ENCODE results near the gene CCDC127.
A peak's percentile ranks its signal among the peaks of the same experiment; 100 is the strongest.

CCDC127 gene

GRCh38 chr5:156411-157072, 61.4 kb downstream of the CCDC127 start:
- DNase-seq: no peak

- DNase-seq: no peak
Observed at GRCh38 chr5:155651-156410, 62.1 kb downstream of the CCDC127 start.

DNA sequence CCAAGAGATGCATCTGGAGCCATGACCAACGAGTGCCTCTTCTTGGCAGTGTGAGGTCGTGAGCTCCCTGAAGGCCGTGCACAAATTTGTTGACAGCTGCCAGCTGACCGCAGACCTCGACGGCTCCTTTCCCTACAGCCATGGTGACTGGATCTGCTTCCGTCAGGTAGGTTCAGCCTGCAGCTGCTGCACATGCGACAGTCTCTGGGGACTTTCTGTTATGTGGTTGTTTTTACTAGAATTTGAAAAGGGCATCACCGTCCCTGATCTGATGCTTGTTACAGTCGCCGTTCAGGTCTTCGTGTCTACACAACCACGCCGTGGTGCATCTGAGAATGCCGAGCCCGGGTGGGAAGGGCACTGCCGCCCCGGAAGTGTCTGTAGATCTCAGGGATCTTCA, 63.1 kb downstream of the CCDC127 start:
- DNase-seq: no peak

DNA sequence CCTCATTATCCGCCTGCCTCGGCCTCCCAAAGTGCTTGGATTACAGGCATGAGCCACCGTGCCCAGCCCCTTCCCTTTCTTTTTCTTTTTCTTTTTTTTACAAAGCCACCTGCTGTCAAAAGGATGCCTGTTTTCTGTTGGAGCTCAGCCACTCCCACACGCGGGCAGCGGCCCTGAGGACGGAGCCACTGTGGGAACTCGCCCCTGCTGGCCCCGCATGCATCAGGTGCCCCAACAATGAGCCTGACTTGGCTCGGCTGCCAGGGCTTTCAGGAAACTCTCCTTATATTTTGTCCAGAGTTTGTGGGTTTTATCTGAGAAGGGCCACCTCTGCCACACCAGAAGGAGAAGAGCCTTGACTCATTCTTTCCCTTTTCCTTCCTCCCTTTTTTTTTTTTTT, 63.7 kb downstream of the CCDC127 start:
- DNase-seq: no peak

DNA sequence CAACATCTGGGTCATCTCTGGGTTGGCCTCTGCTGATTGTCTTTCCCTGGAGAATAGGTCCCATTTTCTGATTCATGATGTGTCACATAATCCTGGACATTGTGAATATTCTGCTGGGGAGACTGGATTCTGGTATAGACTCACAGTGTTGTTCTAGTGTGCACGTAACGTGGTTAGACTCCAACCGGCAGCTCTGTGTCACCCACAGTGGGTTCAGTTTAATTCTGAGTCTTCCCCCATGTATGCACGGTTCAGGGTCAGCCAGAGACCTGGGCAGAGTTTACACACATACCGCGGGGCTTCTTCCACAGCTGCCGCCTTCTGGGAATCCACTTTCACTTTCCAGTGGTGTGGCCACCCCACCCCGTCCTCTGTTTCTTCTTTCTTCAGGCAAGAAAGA, 64.7 kb downstream of the CCDC127 start:
- no peak for DNase-seq

DNA sequence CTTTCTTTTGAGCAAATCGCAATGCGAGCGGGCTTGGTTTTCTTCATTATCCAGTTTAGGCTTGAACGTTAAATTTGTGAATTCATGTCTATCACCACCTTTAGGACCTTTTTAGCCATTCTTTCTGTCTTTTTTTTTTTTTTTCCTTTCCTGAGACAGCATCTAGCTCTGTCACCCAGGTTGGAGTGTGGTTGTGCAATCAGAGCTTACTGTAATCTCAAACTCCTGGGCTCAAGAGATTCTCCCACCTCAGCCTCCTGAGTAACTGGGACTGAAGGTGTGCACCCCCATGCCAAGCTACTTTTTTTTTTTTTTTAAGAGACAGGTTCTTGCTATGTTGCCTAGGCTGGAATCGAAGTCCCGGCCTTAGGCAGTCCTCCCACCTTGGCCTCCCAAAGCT, 65.9 kb downstream of the CCDC127 start:
- no peak for DNase-seq

DNA sequence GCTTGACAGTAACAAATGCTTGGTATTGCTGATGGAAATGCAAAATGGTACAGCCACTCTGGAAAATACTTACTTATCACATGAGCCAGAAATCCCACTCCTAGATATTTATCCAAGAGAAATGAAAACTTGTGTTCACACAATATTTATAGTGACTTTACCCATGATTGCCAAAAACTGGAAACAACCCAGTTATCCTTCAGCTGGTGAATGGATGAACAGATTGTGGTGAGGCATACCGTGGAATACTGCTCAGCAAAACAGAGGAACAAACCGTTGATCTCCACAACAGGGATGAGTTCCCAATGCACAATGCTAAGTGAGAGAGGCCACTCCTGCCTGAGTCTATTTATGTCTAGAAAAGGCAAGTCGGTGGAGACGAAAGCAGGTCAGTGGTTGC, 67.2 kb downstream of the CCDC127 start:
- no peak for DNase-seq

DNA sequence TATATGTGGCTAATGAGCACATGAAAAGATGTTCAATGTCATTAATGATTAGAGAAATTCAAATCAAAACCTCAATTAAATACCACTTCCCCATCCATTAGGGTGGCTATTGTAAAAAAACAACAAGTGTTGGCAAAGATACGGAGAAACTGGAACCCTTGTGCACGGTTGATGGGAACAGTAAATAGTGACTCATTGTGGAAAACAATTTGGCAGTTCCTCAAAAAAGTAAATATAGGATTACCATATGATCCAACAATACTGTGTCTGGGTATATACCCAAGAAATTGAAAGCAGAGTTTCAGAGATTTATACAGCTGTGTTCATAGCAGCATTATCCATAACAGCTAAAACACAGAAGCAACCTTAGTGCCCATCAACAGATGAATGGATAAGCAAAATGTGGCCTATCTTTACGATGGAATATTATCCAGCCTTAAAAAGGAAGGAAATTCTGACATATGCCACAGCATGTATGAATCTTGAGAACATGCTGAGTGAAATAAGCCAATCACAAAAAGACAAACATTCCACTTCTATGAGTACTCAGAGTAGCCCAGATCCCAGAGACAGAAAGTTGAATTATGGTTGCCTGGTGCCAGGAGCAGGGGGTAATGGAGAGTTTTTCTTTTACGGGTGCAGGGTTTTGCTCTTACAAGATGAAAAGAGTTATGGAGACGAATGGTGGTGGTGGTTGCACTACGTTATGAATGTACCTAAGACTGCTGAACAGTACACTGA, 68.0 kb downstream of the CCDC127 start:
- DNase-seq: peak; percentile 38 to 74

GRCh38 chr5:147751-148150, 70.2 kb downstream of the CCDC127 start:
- no peak for DNase-seq

Data from NCI-H2081 (cell line).